Mesenteric fat pad (tissue), 1 donor: ENCODE data around the gene INPP5A. TPM values are rescaled to one million over a fixed set of nuclear protein-coding genes. Genes with fewer than 3 reads are reported as not detected.
A peak's percentile ranks its signal among the peaks of the same experiment; 100 is the strongest.
"Not testable (repeated sequence)": the region's sequence is repeated elsewhere in the genome, so short reads cannot be mapped to it uniquely, and the experiment has no call there.

Experiments used
- DNase-seq: peaks from one replicate; pipeline ENCODE4 v3.0.0-alpha.2; 2020; ENCODE audit warnings: low spot score
- total RNA-seq: library from RNA; stranded (reverse); fragmentation: NEBNext Ultra II Directional; extraction: Animal tissue kit (Norgen Biotek cat#: 25700); gene quantifications from one replicate; pipeline ENCODE4 v1.2.1, GENCODE V29; 2021
- donor health status: DM: yes; HTN: yes; CAD: no.

The INPP5A gene
- total RNA-seq, 1 donor from 2014 or later, result 30.5 TPM

- DNase-seq, result peak; percentile 85
Measured at GRCh38 chr10:132700156-132701098, 162.8 kb downstream of the INPP5A start.

GRCh38 chr10:132701099-132701845 lies 163.7 kb downstream of the INPP5A start:
- peak; percentile 86 for DNase-seq

- no peak for DNase-seq
Measured at GRCh38 chr10:132701846-132702190, 164.2 kb downstream of the INPP5A start.

- DNase-seq, result peak; percentile 82
Measured at GRCh38 chr10:132702601-132703418, 165.2 kb downstream of the INPP5A start.

GRCh38 chr10:132703419-132704007 lies 165.9 kb downstream of the INPP5A start:
- DNase-seq, result peak; percentile 80

GRCh38 chr10:132704008-132704814 lies 166.6 kb downstream of the INPP5A start:
- peak; percentile 82 for DNase-seq

GRCh38 chr10:132704815-132705064 lies 167.2 kb downstream of the INPP5A start:
- DNase-seq, result not testable (repeated sequence)

GRCh38 chr10:132705173-132705572 lies 167.6 kb downstream of the INPP5A start:
- DNase-seq, result peak; percentile 65

- DNase-seq, result no peak
Measured at GRCh38 chr10:132705943-132706342, 168.4 kb downstream of the INPP5A start.

GRCh38 chr10:132706701-132707100 lies 169.1 kb downstream of the INPP5A start:
- DNase-seq, result peak; percentile 76

GRCh38 chr10:132707121-132707775 lies 169.7 kb downstream of the INPP5A start:
- peak; percentile 69 for DNase-seq

GRCh38 chr10:132707776-132708171 lies 170.2 kb downstream of the INPP5A start:
- DNase-seq, result peak; percentile 81

GRCh38 chr10:132708441-132708840 lies 170.9 kb downstream of the INPP5A start:
- DNase-seq, result peak; percentile 69

GRCh38 chr10:132708936-132709335 lies 171.3 kb downstream of the INPP5A start:
- peak; percentile 43 for DNase-seq

GRCh38 chr10:132709471-132709951 lies 171.9 kb downstream of the INPP5A start:
- no peak for DNase-seq

GRCh38 chr10:132710036-132710686 lies 172.6 kb downstream of the INPP5A start:
- DNase-seq, result no peak

- no peak for DNase-seq
Measured at GRCh38 chr10:132710746-132711612, 173.4 kb downstream of the INPP5A start.

GRCh38 chr10:132711613-132712121 lies 174.1 kb downstream of the INPP5A start:
- no peak for DNase-seq
